ENCODE results near the gene GNB3. TPM values are rescaled to one million over a fixed set of nuclear protein-coding genes. Genes with fewer than 3 reads are reported as not detected.

The GNB3 gene
- total RNA-seq, 2 experiments from 2014 or later, result 5.0 to 23.7 TPM

- 0 out of 2 replicates have a peak, but pooled peaks have one; percentile 49 for TF ChIP-seq EZH2phosphoT487 (IDR thresholded peaks at IDR 0.05; ENCODE audit: borderline replicate concordance, low read depth, low read length)
- 0 out of 2 replicates have a peak, but pooled peaks have one; percentile 19 for TF ChIP-seq CTCF (conservative IDR thresholded peaks at IDR 0.05; ENCODE audit: low read length)
- H3K9me2 ChIP-seq (ENCODE audit: insufficient read depth, low read length), result no peaks in the 10 kb centered on the region
- H3K9me3 ChIP-seq (ENCODE audit: low read length), result no peaks in the 10 kb centered on the region
- ChIA-PET POLR2A (interaction anchor here (1.1 kb wide), 1 partner anchor 75 kb away, joined by 5 read pairs; the partner anchor contains the start of gene MLF2), CTCF (ENCODE audit: unreplicated experiment) (no interaction called here)
- H3K36me3 ChIP-seq (ENCODE audit: insufficient read depth, low read length), result no peaks in the 10 kb centered on the region
- H2AFZ ChIP-seq (ENCODE audit: low read length), result peak within 1 kb of the TSS; percentile 78; the same call in 1 of the 2 replicates
- no peaks in the 10 kb centered on the region for H3K79me2 ChIP-seq (ENCODE audit: insufficient read depth, low read depth, low read length)
- H3K4me3 ChIP-seq (ENCODE audit: low read depth, low read length, poor library complexity, severe bottlenecking), result peak within 1 kb of the TSS; percentile 69
- H3K27ac ChIP-seq (ENCODE audit: low read depth, low read length, poor library complexity, severe bottlenecking), result no peak within 1 kb of the TSS
- intact Hi-C loops (cut with micrococcal nuclease; ENCODE audit: unreplicated experiment), result loop anchor here (5.0 kb wide), 2 partner anchors 46 to 271 kb away; partner anchors contain the start of gene IFFO1
- H3K4me2 ChIP-seq (ENCODE audit: low read length), result peak within 1 kb of the TSS; percentile 79
- H3K4me1 ChIP-seq (ENCODE audit: insufficient read depth, low read length, poor library complexity, severe bottlenecking), result peaks cover 26% of the 10 kb centered on the region
- peak; percentile 21 for DNase-seq (ENCODE audit: low spot score)
- H4K20me1 ChIP-seq (ENCODE audit: insufficient read depth, low read length), result no peaks in the 10 kb centered on the region
- no TSS peak for BruUV-seq (replicated peaks)
These were observed 12.5 kb upstream of the GNB3 start, which contains the start of gene P3H3 for GRCh38 chr12:6827982-6828780. Gene P3H3 (plus strand): TSS chr12:6828407. CDS start chr12:6828441, 34 bp downstream.

- peak overlapping the region; percentile 79 for H3K4me2 ChIP-seq (ENCODE audit: low read length)
- no peaks in the 10 kb centered on the region for H4K20me1 ChIP-seq (ENCODE audit: insufficient read depth, low read length)
- POLR2A ChIA-PET, result interaction anchor here (0.6 to 1.2 kb wide), 4 partner anchors 10 to 133 kb away, joined by 3 to 5 read pairs (median 4); partner anchors contain the start of genes CDCA3 and MLF2
- CTCF ChIA-PET (ENCODE audit: unreplicated experiment), result interaction anchor here (0.5 to 0.8 kb wide), 3 partner anchors 10 to 185 kb away, joined by 3 to 8 read pairs (median 3); no protein-coding TSS in a partner anchor
- peak; percentile 57 for DNase-seq (ENCODE audit: low spot score)
- intact Hi-C loops (cut with micrococcal nuclease; ENCODE audit: unreplicated experiment), result loop anchor here (5.0 kb wide), 2 partner anchors 47 to 272 kb away; partner anchors contain the start of gene IFFO1
- H3K4me1 ChIP-seq (ENCODE audit: insufficient read depth, low read length, poor library complexity, severe bottlenecking), result peaks cover 26% of the 10 kb centered on the region
- no peaks in the 10 kb centered on the region for H3K9me3 ChIP-seq (ENCODE audit: low read length)
- H3K79me2 ChIP-seq (ENCODE audit: insufficient read depth, low read depth, low read length), result no peaks in the 10 kb centered on the region
- H3K4me3 ChIP-seq (ENCODE audit: low read depth, low read length, poor library complexity, severe bottlenecking), result peak overlapping the region; percentile 69
- no TSS peak for BruUV-seq (replicated peaks)
- H3K27ac ChIP-seq (ENCODE audit: low read depth, low read length, poor library complexity, severe bottlenecking), result no peak overlapping the region
- peak overlapping the region; percentile 78; the same call in 1 of the 2 replicates for H2AFZ ChIP-seq (ENCODE audit: low read length)
- H3K36me3 ChIP-seq (ENCODE audit: insufficient read depth, low read length), result no peaks in the 10 kb centered on the region
- H3K9me2 ChIP-seq (ENCODE audit: insufficient read depth, low read length), result no peaks in the 10 kb centered on the region
- TF ChIP-seq EZH2phosphoT487 (IDR thresholded peaks at IDR 0.05; ENCODE audit: borderline replicate concordance, low read depth, low read length) (peak; percentile 76; the same call in 1 of the 2 replicates), CTCF (conservative IDR thresholded peaks at IDR 0.05; ENCODE audit: low read length) (no peak)
These were observed 11.8 kb upstream of the GNB3 start for GRCh38 chr12:6828781-6829535.
